ENCODE data around the gene PCDHB6. TPM values are rescaled to one million over a fixed set of nuclear protein-coding genes. Genes with fewer than 3 reads are reported as not detected.
"Not testable (repeated sequence)": the region's sequence is repeated elsewhere in the genome, so short reads cannot be mapped to it uniquely, and the experiment has no call there.

Gene PCDHB6
- total RNA-seq, 1 experiment from 2014 or later = not detected

GRCh38 chr5:141152096-141152495 is 2.2 kb downstream of the PCDHB6 start:
- H3K18ac ChIP-seq (ENCODE audit: insufficient read length, low read depth, low read length); H3K4me3 Mint-ChIP-seq; H3K23ac ChIP-seq (ENCODE audit: insufficient read length, low read depth, low read length); H3K14ac ChIP-seq (ENCODE audit: insufficient read depth, low read length); H2BK120ac ChIP-seq (ENCODE audit: low read depth, low read length, poor library complexity, severe bottlenecking); H3K27ac ChIP-seq (ENCODE audit: insufficient read length, low read depth, low read length); H4K8ac ChIP-seq (replicated peaks; ENCODE audit: insufficient read length, low read depth, low read length); H3K23me2 ChIP-seq (ENCODE audit: insufficient read length, low read depth, low read length, poor library complexity, severe bottlenecking); H3K79me2 ChIP-seq (ENCODE audit: insufficient read depth, low read length); H3K27me3 ChIP-seq (ENCODE audit: insufficient read depth, low read length); H3K4me1 ChIP-seq (ENCODE audit: insufficient read depth, low read length); H2BK15ac ChIP-seq (ENCODE audit: low read depth, low read length); H3K4ac ChIP-seq (ENCODE audit: low read depth, low read length); H2AFZ ChIP-seq (ENCODE audit: low read length); H3K4me1 Mint-ChIP-seq; H3K9ac ChIP-seq (ENCODE audit: extremely low read depth, insufficient read length, low read length); H2AK5ac ChIP-seq (ENCODE audit: insufficient read length, low read length); H3T11ph ChIP-seq (ENCODE audit: low read length); H3K9me3 ChIP-seq (ENCODE audit: control insufficient read depth, low read depth, low read length); H2BK12ac ChIP-seq (ENCODE audit: insufficient read length, low read depth, low read length); H2BK20ac ChIP-seq (ENCODE audit: low read depth, low read length, poor library complexity, severe bottlenecking); H3K4me2 ChIP-seq (ENCODE audit: insufficient read depth, insufficient read length, low read length); H3K27me3 Mint-ChIP-seq (ENCODE audit: low read depth); H3K79me1 ChIP-seq (ENCODE audit: insufficient read depth, low read depth, low read length, poor library complexity, severe bottlenecking); H4K91ac ChIP-seq (ENCODE audit: insufficient read length, low read depth, low read length); DNase-seq; H3K27ac Mint-ChIP-seq; H3K56ac ChIP-seq (ENCODE audit: insufficient read length, low read depth, low read length); H4K5ac ChIP-seq (ENCODE audit: insufficient read length, low read depth, low read length); H2BK5ac ChIP-seq (ENCODE audit: insufficient read length, low read length); H4K20me1 ChIP-seq (ENCODE audit: control insufficient read depth, insufficient read depth, insufficient read length): not testable (repeated sequence)
- WGBS (ENCODE audit: extremely low coverage, insufficient read length, low lambda C conversion rate) = no CpG with 5 or more reads among the region's 36 CpGs
- Mint-ChIP-seq H3K36me3 (ENCODE audit: insufficient read depth in 1 of 3, low read depth in 3 of 3) (peaks cover 1 to 27% (median 5%) of the 10 kb centered on the region in 3 experiments; a peak in 5 of 7 replicates), H3K9me3 (peaks cover 37 to 40% of the 10 kb centered on the region in 2 experiments)

Measured in H9 (cell line).